Stimulated activated naive CD4-positive, alpha-beta T cell treated with Interleukin-2 at 50 U/mL for 16 hours (primary cell): ENCODE data around the gene KPNB1.

Experiments used
- DNase-seq: peaks from one replicate; lab custom pipeline; 2025; lab: John Stamatoyannopoulos, UW

KPNB1 gene

GRCh38 chr17:47696717-47697642, 47.3 kb downstream of the KPNB1 start:
- DNase-seq = no peak

- DNase-seq = no peak
These were observed 48.4 kb downstream of the KPNB1 start for GRCh38 chr17:47697906-47698711.

GRCh38 chr17:47698749-47699535, 49.2 kb downstream of the KPNB1 start:
- peak; percentile 72 for DNase-seq

- DNase-seq = no peak
These were observed 49.8 kb downstream of the KPNB1 start for GRCh38 chr17:47699536-47699840.

- DNase-seq = no peak
These were observed 51.0 kb downstream of the KPNB1 start for GRCh38 chr17:47700471-47701449.

GRCh38 chr17:47701608-47702007, 51.9 kb downstream of the KPNB1 start:
- no peak for DNase-seq

GRCh38 chr17:47702391-47702995, 52.8 kb downstream of the KPNB1 start:
- no peak for DNase-seq

- DNase-seq = peak; percentile 53
These were observed 53.5 kb downstream of the KPNB1 start for GRCh38 chr17:47703191-47703591.

- DNase-seq = no peak
These were observed 54.0 kb downstream of the KPNB1 start for GRCh38 chr17:47703671-47704070.

GRCh38 chr17:47704116-47704515, 54.4 kb downstream of the KPNB1 start:
- no peak for DNase-seq

GRCh38 chr17:47704736-47705135, 55.0 kb downstream of the KPNB1 start:
- no peak for DNase-seq

GRCh38 chr17:47705536-47706530, 56.1 kb downstream of the KPNB1 start:
- peak; percentile 49 for DNase-seq

- no peak for DNase-seq
These were observed 57.5 kb downstream of the KPNB1 start for GRCh38 chr17:47707056-47707804.

GRCh38 chr17:47707884-47708283, 58.2 kb downstream of the KPNB1 start:
- no peak for DNase-seq

- DNase-seq = no peak
These were observed 58.7 kb downstream of the KPNB1 start for GRCh38 chr17:47708312-47708863.

GRCh38 chr17:47708864-47709541, 59.3 kb downstream of the KPNB1 start:
- DNase-seq = no peak

GRCh38 chr17:47709594-47709993, 59.9 kb downstream of the KPNB1 start:
- DNase-seq = no peak
